GM19463 (cell line): Measurements from ENCODE around the gene ADGRB3.
A peak's percentile ranks its signal among the peaks of the same experiment; 100 is the strongest.
"Not testable (repeated sequence)": the region's sequence is repeated elsewhere in the genome, so short reads cannot be mapped to it uniquely, and the experiment has no call there.

Experiments
- ATAC-seq: cut with Tn5 transposase; IDR thresholded peaks from one replicate; pipeline ENCODE4 v1.9.1; 2021; ENCODE audit warnings: mild to moderate bottlenecking, moderate library complexity; ENCODE audit not compliant: unreplicated experiment

ADGRB3 gene

DNA sequence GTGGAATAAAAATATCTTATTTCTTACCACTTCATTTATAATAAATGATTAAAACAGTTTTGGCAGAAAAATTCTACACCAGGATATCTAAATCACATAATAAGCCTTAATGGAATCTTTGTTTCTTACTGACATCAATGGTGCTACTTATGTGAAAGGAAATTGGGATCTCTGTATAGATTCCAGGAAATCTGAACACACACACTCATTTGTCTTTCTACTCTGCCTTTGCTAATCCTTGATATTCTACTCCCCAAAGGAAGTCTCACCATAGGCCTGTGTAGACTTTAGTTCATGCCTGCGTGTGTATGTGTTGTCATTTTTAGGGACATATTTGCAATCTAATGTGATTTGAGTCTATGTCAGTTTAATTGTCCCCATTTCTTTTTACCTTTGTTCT lies 7.9 kb downstream of the ADGRB3 start:
- no peak for ATAC-seq

DNA sequence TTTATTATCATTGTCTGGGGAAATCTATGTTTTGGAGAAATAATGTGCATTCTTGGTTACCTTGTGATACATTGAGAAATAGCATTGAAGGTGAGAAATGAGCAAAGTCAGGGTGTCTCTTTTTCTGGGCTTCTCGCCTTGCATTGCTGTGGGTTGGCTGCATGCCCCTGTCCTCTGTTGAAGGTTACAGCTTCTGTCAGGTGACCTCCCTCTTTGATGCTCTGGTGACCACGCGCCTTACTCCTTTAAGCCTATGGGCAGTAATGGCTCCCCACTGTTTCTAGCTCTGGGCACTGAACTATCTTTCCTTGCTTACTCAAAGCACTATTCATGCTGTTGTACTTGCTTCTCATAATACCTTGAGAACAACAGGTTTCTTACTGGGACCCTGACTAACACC lies 14.6 kb downstream of the ADGRB3 start:
- no peak for ATAC-seq

DNA sequence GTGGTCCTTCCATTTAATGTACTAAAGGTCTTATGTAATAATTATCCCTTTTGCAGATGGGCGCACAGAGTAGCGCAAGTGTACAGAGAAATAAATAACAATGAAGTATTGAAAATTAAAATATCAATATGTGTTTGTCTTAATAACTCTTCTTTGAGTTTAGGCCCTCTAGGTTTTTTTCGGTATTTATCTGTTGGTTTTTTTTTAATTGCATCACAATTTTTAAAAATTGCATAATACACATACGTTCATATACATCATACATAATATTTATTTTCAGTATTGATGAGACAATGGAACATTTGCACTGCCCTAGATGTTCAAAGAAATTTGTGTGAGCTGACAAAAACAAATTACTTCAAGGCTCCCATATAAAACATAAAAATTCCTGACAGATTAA lies 15.1 kb downstream of the ADGRB3 start:
- no peak for ATAC-seq

DNA sequence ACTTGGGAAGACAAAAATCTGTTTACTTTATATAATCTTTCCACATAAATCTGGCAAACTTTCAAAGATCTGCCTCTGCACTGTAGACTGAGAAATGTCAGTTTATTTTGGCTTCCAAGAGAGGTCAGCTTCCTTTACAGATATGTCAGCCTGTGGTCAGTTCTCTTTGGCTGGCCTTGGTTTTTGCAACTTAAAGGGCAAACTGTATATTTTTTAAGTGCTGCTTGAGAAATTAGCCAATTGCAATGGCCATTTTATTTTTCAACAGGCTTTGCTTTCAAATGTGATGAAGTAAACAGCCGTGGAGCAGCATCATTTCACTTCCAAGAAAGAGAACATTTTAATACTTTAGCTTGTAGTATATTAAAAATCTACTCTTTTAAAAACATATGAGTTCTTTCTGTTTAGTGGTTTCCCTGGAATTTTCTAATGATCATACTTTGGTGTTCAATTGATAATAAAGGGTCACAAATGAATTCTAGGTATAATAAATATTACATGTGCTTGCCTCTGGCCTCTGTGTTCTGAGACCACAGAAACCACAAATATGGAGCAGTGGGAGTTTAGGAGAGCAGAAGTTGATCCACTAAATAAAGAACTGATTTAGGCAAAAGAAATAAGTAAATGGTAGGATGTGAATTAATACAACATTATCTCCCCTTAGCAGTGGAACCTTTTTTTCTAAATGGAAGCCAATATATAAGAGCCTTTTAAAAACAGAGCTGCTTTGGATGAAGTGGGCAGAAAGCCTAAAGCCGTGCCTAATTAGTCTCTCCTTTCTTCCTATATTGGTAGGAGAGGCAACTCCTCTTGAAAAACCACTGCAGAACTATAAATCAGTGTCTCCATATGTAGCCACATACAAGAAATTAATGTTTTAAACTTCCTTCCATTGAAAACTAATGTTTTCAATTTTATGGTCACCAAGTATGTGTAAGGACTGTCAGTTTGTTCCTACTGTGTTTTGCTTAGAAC lies 16.2 kb downstream of the ADGRB3 start:
- no peak for ATAC-seq

DNA sequence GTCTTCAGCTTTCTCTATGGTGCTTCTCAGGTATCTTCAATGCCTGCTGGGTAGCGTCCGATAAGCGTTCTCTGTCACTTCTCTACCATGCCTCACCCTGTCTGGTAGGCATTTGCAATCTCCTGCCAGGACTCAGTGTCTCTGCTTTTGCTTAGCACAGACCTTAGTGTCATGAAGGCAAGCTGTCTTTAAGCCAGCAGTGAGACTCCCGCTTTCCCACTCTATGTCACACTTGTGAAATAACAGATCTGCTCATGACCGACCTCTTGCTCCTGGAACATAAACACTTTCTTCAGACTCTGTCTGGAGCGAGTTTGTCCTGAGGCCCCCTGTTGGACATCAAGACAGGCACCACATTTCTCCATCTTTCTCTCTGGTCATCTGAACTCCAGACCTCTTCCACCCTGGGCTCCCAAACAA lies 17.0 kb downstream of the ADGRB3 start:
- no peak for ATAC-seq

DNA sequence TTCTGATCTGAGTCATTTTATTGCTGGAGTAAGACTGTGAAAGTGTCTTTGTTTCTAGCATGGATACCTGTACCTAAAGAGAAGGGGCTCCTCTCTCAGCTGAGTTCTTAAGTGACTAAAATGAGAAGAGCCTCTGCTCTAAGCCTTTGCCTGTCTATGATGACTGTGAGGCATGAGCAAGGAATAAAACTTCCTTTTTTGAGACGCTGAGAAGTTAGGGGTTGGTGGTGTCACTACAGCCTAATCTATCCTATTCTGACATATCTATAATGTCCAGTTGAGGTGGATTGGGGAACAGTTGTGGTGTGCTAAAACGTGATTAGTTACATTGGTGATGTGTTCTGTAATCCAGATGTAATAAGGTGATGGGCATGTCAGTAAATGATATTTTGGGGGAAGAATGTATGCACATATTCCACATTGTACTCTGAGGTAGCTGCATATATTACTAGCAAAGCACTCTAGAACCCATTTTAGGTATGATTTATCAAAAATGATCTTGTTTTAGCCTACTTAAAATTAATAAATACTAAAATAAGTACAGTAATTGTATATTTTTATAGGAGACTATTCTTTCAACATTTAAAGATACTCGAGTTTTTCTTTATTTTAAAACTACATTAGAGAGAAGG lies 18.1 kb downstream of the ADGRB3 start:
- ATAC-seq, result peak; percentile 47

DNA sequence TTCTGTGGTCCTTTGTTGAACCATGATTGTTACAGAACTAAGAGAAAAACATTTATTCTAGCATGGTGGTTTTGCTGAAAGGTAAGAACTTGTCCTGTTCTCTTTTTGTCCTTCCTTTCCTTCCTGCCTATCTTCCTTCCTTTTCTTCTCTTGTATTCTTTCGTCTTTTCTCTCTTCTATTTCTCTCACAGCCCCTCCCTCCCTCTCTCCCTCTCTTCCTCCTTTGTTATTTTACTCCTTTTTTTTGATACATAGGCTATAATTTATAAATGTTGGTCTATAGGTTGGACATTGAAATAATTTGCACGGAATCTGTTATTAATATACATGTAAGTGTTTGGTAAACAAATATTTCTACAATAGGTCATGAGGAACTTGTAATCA lies 18.6 kb downstream of the ADGRB3 start:
- no peak for ATAC-seq

DNA sequence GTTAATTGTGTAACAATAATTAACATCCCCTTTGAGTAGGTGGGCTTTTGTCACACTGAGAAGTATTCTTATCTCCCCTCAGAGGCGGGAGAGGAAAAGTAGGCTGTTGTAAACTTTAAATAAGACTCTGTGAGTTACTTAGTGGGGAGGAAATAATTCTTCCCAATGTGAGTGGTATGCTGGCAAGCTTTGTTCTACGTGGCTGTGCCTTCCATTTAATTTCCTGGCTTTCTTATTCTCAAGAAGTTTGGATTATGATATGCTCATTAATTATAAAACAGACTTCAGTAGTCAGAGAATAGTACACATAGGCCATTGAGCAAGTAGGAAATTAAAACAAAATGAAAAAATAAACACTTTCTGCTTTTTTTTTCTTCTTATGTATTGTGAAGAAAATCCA lies 19.1 kb downstream of the ADGRB3 start:
- no peak for ATAC-seq

DNA sequence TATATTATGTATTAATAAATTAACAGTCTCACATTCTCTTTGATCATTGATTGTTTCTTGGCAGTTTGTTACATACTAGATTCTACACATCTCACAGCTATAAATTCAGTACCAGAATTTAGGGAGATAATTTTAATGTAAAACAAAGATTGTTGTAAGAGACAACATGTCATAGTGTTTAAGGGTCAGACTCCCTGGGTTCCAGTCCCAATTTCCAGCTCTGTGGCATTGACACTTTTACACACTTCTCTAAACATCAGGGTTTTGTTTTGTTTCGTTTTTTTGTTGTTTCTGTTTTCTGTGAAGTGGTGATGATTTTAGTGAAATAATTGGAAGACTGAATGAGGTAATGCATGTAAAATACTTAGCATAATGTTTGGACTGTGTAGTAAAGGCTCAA lies 19.9 kb downstream of the ADGRB3 start:
- ATAC-seq, result no peak

DNA sequence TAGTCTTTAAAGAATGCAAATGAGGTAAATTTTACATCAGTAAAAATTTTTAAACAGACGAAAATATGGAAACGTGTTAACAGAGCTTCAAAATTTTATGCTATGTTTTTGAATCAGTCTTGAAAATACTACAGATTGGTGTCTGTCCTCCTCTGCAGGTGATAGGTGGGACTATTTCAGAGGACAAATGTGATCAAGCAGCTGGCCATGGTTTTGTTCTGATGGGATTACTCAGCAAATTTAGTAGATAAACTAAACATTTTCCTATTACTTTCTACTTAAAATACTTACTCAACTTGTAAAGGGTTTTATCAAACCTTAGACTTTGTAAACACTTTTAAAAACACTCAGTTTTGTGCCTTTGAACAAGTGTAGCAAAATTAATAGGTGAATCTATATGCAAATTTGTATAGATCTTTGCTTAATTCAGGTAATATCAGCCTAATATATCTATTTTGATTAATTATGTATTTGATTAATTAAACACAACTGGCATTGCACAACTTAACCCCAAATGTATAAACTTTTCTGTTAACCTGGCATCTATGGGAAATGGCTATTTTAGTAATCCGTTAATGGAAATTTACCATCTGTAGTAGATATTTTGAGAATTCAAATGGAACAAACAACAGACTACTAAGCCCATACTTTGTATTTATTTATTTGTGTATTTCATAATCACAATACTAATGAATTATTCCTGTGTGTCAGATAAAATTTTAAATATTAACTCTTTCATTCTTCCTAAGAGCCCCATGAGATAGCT lies 22.5 kb downstream of the ADGRB3 start:
- ATAC-seq, result no peak

DNA sequence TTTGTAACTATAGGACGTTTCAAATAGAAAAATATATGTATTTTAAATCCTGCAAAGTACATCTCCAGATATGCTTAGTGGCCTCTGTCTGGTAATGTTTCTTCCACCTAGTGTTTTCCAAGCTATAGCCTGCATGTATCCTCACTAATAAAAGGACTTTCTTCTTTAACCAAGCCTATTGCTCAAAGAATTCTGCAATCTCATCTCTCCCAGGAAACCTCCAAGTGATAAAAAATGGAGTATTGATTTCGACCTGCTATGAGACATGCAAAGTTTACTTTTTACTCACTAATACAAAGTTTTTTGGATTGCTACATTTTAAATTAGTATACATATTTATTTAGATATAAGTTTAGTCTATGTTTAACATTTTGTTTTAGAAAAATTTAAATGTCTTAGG lies 23.3 kb downstream of the ADGRB3 start:
- no peak for ATAC-seq

DNA sequence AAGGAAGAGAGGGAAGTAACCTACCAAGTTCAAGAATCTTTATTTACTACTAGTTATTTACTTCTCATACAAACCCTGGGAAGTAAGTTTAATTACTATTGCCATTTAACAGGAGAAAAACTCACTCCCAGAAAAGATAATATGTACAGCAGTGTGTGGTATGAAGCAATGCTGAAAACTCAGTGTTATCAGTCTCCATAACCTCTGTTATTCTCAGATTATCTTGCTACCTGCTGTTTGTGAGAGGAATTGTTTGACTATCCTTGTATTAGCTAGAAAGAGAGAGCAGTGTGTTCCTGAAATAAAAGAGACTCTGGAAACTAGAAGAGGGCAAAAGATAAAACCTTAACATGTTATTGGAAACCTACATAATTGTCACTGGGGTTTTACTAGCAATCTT lies 38.2 kb downstream of the ADGRB3 start:
- ATAC-seq, result no peak

DNA sequence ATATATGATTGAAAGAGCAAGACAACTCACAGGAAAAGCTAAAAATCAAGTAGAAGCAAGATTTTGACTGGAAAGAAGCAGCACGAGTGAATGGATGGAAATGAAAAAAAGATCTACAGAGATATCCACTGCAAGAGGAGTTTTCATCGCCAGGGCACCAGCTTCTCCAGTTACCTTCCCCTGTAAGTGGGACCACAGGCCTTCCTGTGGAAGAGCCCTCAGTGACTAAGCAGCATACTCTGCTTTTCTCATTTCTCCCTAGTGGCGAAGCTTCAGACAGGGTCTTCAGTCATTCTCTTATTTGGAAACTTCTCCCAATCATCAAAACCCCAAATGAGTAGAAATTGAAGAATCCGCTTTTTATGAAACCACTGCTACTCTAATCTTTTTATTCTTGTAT lies 40.5 kb downstream of the ADGRB3 start:
- no peak for ATAC-seq

DNA sequence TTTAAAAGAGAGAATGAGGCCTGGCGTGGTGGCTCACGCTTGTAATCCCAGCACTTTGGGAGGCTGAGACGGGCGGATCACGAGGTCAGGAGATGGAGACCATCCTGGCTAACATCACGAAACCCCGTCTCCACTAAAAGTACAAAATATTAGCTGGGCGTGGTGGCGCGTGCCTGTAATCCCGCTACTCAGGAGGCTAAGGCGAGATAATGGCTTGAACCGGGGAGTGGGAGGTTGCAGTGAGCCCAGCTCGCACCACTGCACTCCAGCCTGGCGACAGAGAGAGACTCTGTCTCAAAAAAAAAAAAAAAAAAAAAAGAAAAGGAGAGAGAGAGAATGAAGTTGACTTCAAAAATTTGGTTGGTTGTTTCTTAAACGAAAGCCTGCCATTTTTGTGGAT lies 41.0 kb downstream of the ADGRB3 start:
- not testable (repeated sequence) for ATAC-seq

DNA sequence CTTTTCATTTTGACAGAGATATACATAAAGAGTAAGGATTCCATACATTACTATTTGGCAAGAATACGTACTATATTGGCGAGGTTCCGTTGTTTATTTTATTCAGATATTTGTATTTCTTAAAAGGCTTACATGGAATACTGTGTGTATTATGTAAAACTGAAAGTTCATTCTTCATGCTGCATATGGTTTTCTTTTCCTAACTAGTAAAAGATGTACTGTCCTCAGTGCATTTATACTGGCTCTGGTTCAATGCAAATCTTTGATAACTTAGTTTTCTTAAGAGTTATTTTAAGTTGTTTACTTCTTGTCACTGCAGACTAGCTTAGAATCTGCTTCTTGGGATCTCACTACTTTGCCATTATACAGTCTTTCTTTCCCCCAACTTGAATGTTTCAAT lies 42.0 kb downstream of the ADGRB3 start:
- no peak for ATAC-seq

DNA sequence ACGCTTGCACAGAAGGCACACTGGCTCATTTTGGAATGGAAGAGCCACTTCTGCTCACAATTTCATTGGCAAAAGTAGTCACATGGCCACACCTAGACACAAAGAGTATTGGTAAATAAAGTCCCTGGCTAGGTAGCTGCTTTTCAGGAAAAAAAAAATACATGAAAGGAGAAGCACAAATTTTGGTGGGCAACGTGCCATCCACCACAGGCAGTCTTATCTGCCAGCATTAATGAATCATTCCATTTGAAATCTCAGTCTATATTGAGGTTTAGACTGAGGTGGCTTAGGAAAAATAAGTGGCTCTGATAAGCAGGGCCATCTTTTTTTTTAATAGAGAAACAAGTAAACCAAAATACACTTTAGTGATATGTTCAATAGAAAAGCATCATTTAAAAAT lies 44.3 kb downstream of the ADGRB3 start:
- ATAC-seq, result no peak

DNA sequence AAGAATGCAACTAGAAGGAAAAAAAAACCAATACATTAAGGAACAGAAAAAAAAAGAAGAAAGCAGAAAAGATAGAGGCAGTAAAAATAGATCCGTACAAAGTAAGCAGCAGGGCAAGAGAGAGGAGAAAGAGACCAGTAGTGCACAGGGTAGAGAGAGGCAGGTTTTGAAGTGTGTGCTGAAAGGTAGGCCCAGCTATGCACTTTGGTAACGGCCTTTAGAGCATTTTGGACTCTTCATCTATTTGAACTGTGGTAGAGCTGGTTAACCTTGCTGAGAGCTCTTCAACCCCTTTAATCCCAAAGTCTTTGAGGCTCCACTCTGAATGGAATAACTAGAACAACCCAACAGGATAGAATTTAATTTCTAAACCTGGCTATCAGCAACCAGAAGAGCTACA lies 45.2 kb downstream of the ADGRB3 start:
- no peak for ATAC-seq

DNA sequence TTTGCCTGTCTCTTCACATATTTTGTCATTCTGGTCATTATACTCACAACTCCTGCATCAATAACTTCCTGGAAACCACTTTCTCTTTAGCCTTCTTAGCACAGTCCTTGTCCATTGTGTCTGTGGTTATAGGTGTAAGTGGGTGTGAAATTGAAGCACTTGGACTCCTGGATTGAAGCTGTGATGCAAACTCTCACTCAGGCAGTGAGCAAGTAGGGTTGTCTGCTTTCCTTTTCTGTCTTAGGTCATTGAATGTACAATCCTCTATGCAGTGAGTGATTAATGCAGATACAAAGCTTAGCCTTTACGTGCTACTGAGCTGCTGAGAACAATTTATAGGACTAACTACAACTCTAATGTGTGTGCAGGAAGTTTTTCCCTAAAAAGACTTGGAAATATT lies 54.8 kb downstream of the ADGRB3 start:
- no peak for ATAC-seq

DNA sequence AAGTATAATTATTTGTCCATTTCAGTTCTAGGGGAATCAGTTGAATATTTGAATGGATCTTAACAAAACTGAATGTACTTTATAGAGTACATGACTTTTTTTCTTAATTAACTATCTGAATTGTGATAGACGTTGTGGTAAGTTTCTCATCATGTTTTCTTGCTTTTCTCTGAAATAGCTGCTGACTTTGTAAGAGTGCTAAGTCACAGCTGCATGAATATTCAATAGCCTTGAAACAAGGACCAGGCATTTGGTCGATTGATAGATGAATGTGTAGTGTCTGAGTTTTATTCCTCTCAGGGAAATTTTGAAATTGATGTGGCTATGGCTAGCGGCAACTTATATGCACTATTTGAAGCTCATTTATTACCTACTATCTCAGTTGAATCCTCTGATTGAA lies 56.0 kb downstream of the ADGRB3 start:
- no peak for ATAC-seq

DNA sequence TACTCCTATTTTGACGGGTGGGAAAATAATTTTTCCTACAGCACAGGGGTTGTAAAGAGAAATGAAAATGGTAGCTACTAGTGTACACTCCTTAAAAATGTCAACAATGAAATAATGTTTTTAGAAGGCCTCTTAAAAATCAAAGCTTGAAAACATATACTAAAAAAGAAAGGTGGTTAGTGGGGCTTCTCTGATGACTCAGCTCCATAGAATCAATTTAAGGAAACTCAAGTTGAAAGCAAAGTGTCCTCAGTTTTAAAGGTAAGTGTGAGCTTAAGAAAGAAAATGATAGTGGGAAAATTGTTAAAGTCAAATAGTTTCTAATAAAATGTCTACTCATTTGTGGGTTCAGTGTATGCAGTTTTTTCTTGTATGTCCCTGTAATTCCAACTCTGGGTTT lies 58.2 kb downstream of the ADGRB3 start:
- ATAC-seq, result no peak

DNA sequence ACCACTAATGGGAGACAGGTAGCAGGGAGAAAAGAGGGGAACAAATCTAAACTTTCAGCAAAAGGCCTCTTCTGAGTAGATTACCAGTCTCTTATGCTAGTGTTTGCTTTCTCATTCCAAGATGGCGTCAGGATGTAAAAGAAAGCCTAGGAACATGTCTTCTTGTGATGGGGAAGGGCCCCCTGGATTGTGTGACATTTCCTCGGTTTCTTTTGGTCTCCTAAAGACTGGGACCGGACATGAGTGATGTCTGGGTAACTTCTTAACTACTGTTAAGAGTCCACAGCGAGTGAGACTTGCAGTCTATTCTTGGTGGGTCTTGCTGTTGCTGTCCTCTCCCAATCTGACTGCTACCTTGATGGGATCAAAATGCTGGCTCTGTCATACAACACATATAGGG lies 60.3 kb downstream of the ADGRB3 start:
- ATAC-seq, result no peak

DNA sequence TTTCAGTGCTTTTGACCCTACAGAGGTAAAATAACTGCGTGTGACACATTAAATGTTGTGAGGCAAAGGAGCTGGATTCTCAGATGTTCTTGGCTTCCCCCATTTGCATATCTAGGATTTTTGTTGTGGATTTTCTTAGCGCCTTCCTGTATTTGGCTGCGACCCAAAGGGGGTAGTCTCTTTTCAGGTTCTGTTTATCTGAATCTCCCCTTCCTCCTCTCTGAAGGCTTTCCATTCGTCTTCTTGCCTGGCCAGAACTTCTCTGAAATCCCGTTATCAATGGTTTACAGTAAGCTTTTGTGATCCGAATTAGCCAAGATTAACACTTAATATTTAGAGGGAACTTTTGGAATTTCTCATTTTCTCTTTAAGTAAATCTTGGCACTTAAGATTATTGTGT lies 60.8 kb downstream of the ADGRB3 start:
- no peak for ATAC-seq
